SU-DHL-6 (cell line): ENCODE measurements around the gene MGRN1.

Source experiments
- H2AFZ ChIP-seq: fragments of 200-600 bp; sonication (generic); 2 replicates; pipeline ENCODE4 v1.6.1; 2014; ENCODE audit warnings: low read depth, mild to moderate bottlenecking, moderate library complexity, mixed read lengths, antibody characterized with exemption, low read length; ENCODE audit not compliant: severe bottlenecking
- H3F3A ChIP-seq: fragments of 200-600 bp; shearing (Covaris generic); 2 replicates; pipeline ENCODE4 v1.6.0; 2016; ENCODE audit warnings: antibody characterized with exemption, mild to moderate bottlenecking; ENCODE audit not compliant: insufficient read depth
- H3K27ac ChIP-seq: fragments of 200-600 bp; sonication (generic); 2 replicates; pipeline ENCODE4 v1.5.1; 2016; ENCODE audit warnings: low read depth, mild to moderate bottlenecking, low read length, moderate library complexity, mixed read lengths
- H3K27me3 ChIP-seq: fragments of 200-600 bp; sonication (generic), shearing (Covaris generic); 2 replicates; pipeline ENCODE4 v1.6.0; 2014; ENCODE audit warnings: mild to moderate bottlenecking, low read length
- H3K36me3 ChIP-seq: fragments of 200-600 bp; sonication (generic); 2 replicates; pipeline ENCODE4 v1.6.1; 2014; ENCODE audit warnings: mild to moderate bottlenecking, low read length, mixed read lengths
- H3K4me2 ChIP-seq: fragments of 300-600, 200-600 bp; shearing (Covaris generic), sonication (generic); 2 replicates; pipeline ENCODE4 v1.6.0; 2014; ENCODE audit warnings: low read length, low read depth, mild to moderate bottlenecking; ENCODE audit not compliant: poor library complexity, severe bottlenecking
- H3K4me3 ChIP-seq: fragments of 200-600 bp; sonication (generic); 2 replicates; pipeline ENCODE4 v1.5.1; 2014; ENCODE audit warnings: antibody characterized with exemption, low read length, mild to moderate bottlenecking, mixed read lengths; ENCODE audit not compliant: insufficient read depth, poor library complexity, severe bottlenecking
- H3K79me2 ChIP-seq: fragments of 200-600 bp; sonication (generic); 2 replicates; pipeline ENCODE4 v1.6.1; 2014; ENCODE audit warnings: mild to moderate bottlenecking, low read length, moderate library complexity; ENCODE audit not compliant: insufficient read depth
- H3K9ac ChIP-seq: fragments of 200-600 bp; sonication (generic); 2 replicates; pipeline ENCODE4 v1.7.0; 2014; ENCODE audit warnings: mild to moderate bottlenecking, low read length
- H3K9me2 ChIP-seq: fragments of 200-600 bp; sonication (generic); replicated peaks from 2 replicates; pipeline ENCODE4 v1.6.1; 2014; ENCODE audit warnings: low read length; ENCODE audit not compliant: insufficient read depth
- H3K9me3 ChIP-seq: fragments of 200-600 bp; sonication (generic); 2 replicates; pipeline ENCODE4 v1.6.1; 2014; ENCODE audit warnings: low read length, mixed read lengths; ENCODE audit not compliant: insufficient read depth
- H4K20me1 ChIP-seq: fragments of 200-600 bp; sonication (generic); 2 replicates; pipeline ENCODE4 v1.6.1; 2014; ENCODE audit warnings: low read depth, mild to moderate bottlenecking, antibody characterized with exemption, low read length, moderate library complexity, mixed read lengths
- CTCF ChIP-seq: fragments of 200-600 bp; sonication (generic); IDR thresholded peaks from one replicate; pipeline ENCODE4 v1.5.1; 2017; ENCODE audit warnings: antibody characterized with exemption, mild to moderate bottlenecking, low read length, moderate library complexity; ENCODE audit not compliant: insufficient read depth, poor library complexity, severe bottlenecking
- EZH2phosphoT487 ChIP-seq: fragments of 200-600 bp; sonication (generic), shearing (Covaris generic); conservative IDR thresholded peaks from 2 replicates; pipeline ENCODE4 v1.6.1; 2018; ENCODE audit warnings: mild to moderate bottlenecking, antibody characterized with exemption, low read length, moderate library complexity, mixed read lengths

Gene MGRN1

GRCh38 chr16:4702466-4702808 lies 77.8 kb downstream of the MGRN1 start:
- Histone ChIP-seq H4K20me1 (no peaks in the 10 kb centered on the region), H3K9me2 (no peaks in the 10 kb centered on the region), H2AFZ (no peak overlapping the region), H3K9me3 (no peaks in the 10 kb centered on the region), H3K9ac (no peak overlapping the region), H3K4me3 (no peak overlapping the region), H3K79me2 (no peaks in the 10 kb centered on the region), H3K36me3 (no peaks in the 10 kb centered on the region), H3K27me3 (no peaks in the 10 kb centered on the region), H3F3A (no peaks in the 10 kb centered on the region), H3K27ac (no peak overlapping the region), H3K4me2 (no peak overlapping the region)
- no peak for TF ChIP-seq EZH2phosphoT487
- TF ChIP-seq CTCF = no peak

DNA sequence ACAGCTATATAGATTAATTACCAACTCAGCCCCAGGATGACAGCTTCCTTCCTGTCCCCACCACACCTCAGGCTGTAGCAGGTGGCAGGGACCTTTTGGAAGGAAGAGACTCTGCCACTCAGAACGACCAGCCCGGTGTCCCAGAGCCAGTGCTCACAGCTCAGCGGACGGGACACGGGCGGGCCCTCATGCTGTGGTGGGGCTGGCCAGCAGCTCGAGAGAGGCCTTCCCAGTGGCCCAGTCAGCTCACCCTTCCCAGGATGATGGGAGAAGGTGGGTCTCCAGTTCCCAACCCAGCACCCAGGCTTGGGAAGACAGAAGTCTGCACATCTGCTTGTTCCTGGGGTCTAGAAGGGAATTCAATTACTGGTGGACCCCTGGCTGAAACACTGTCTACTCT lies 79.3 kb downstream of the MGRN1 start:
- no peaks in the 10 kb centered on the region for H4K20me1 ChIP-seq
- H3K4me3 ChIP-seq = no peak overlapping the region
- no peaks in the 10 kb centered on the region for H3K9me3 ChIP-seq
- H3K36me3 ChIP-seq = no peaks in the 10 kb centered on the region
- no peaks in the 10 kb centered on the region for H3K9me2 ChIP-seq
- no peak overlapping the region for H3K27ac ChIP-seq
- H3K9ac ChIP-seq = no peak overlapping the region
- no peaks in the 10 kb centered on the region for H3K79me2 ChIP-seq
- no peaks in the 10 kb centered on the region for H3F3A ChIP-seq
- H3K4me2 ChIP-seq = no peak overlapping the region
- H3K27me3 ChIP-seq = no peaks in the 10 kb centered on the region
- no peak overlapping the region for H2AFZ ChIP-seq
- TF ChIP-seq CTCF (no peak), EZH2phosphoT487 (no peak)

DNA sequence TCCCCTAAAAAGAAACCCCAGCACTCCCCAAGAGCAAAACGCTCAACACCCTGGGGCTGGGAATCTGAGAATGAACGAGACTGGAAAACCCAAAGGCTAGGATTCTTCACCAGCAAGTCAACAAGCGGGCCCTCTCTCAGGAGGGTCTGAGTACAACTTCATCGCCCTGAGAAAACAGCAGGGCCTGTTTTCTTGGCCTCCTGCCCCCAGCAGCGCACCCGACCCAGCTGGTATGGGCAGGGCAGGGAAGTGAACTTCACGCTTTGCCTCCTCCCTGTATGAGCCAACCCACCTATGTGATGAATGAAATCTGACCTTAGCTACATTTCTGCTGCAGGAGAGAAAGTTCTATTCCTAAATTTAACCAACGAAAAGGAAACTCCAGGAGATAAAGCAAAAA lies 79.9 kb downstream of the MGRN1 start:
- no peak for TF ChIP-seq CTCF
- no peak for TF ChIP-seq EZH2phosphoT487
- H4K20me1 ChIP-seq = no peaks in the 10 kb centered on the region
- H3K4me3 ChIP-seq = no peak overlapping the region
- no peak overlapping the region for H3K4me2 ChIP-seq
- H3K27me3 ChIP-seq = no peaks in the 10 kb centered on the region
- H3K9ac ChIP-seq = no peak overlapping the region
- no peaks in the 10 kb centered on the region for H3K9me2 ChIP-seq
- no peaks in the 10 kb centered on the region for H3K9me3 ChIP-seq
- no peak overlapping the region for H2AFZ ChIP-seq
- no peaks in the 10 kb centered on the region for H3K79me2 ChIP-seq
- no peak overlapping the region for H3K27ac ChIP-seq
- H3F3A ChIP-seq = no peaks in the 10 kb centered on the region
- H3K36me3 ChIP-seq = no peaks in the 10 kb centered on the region

- Histone ChIP-seq H3K9me3 (no peaks in the 10 kb centered on the region), H3K36me3 (no peaks in the 10 kb centered on the region)
Observed at GRCh38 chr16:4704913-4705312, 80.3 kb downstream of the MGRN1 start.

More at GRCh38 chr16:4704913-4705312, 80.3 kb downstream of the MGRN1 start:
- Histone ChIP-seq H3K27ac (no peak overlapping the region), H3K27me3 (no peaks in the 10 kb centered on the region), H3K9me2 (no peaks in the 10 kb centered on the region), H3K4me2 (no peak overlapping the region), H3K79me2 (no peaks in the 10 kb centered on the region), H3K4me3 (no peak overlapping the region), H3K9ac (no peak overlapping the region), H4K20me1 (no peaks in the 10 kb centered on the region), H3F3A (no peaks in the 10 kb centered on the region), H2AFZ (no peak overlapping the region)
- TF ChIP-seq CTCF = no peak
- no peak for TF ChIP-seq EZH2phosphoT487
